ENCODE results near the gene THEMIS2. TPM values are rescaled to one million over a fixed set of nuclear protein-coding genes. Genes with fewer than 3 reads are reported as not detected.
"Not testable (repeated sequence)": the region's sequence is repeated elsewhere in the genome, so short reads cannot be mapped to it uniquely, and the experiment has no call there.

THEMIS2 gene
- polyA plus RNA-seq, 1 donor from 2014 or later: 0.26 TPM

- H3K27ac ChIP-seq (ENCODE audit: low read length): no peak overlapping the region
These were observed 15.6 kb upstream of the THEMIS2 start for GRCh38 chr1:27856561-27857343.

GRCh38 chr1:27857552-27857951 lies 14.8 kb upstream of the THEMIS2 start:
- not testable (repeated sequence) for H3K4me3 ChIP-seq (ENCODE audit: low read length); H2AFZ ChIP-seq (ENCODE audit: low read depth, low read length)

More at GRCh38 chr1:27856561-27857343, 15.6 kb upstream of the THEMIS2 start:
- no peaks in the 10 kb centered on the region for H3K27me3 ChIP-seq (ENCODE audit: insufficient read depth, low read depth, low read length)
- no peak overlapping the region for H3K4me2 ChIP-seq (ENCODE audit: low read length)
- TF ChIP-seq MXI1 (conservative IDR thresholded peaks at IDR 0.05; ENCODE audit: poor library complexity, severe bottlenecking) (no peak), SMC3 (conservative IDR thresholded peaks at IDR 0.05; ENCODE audit: poor library complexity) (no peak), EP300 (conservative IDR thresholded peaks at IDR 0.05; ENCODE audit: poor library complexity, severe bottlenecking) (no peak)
- no peak overlapping the region for H3K4me3 ChIP-seq (ENCODE audit: low read length)
- no peaks in the 10 kb centered on the region for H3K9me2 ChIP-seq (ENCODE audit: insufficient read depth, low read length)
- H3F3A ChIP-seq (ENCODE audit: insufficient read depth, low read length, poor library complexity, severe bottlenecking): no peaks in the 10 kb centered on the region
- H3K79me2 ChIP-seq (replicated peaks; ENCODE audit: insufficient read depth, low read length): no peaks in the 10 kb centered on the region
- no peaks in the 10 kb centered on the region for H3K36me3 ChIP-seq (ENCODE audit: insufficient read depth, low read length)
- H3K9me3 ChIP-seq (ENCODE audit: low read length): no peaks in the 10 kb centered on the region
- no peaks in the 10 kb centered on the region for H4K20me1 ChIP-seq (ENCODE audit: insufficient read depth)
- no peak overlapping the region for H2AFZ ChIP-seq (ENCODE audit: low read depth, low read length)
- no peak overlapping the region for H3K9ac ChIP-seq (ENCODE audit: low read length)

GRCh38 chr1:27858072-27858948 lies 14.0 kb upstream of the THEMIS2 start:
- H3K9me3 ChIP-seq (ENCODE audit: low read length): no peaks in the 10 kb centered on the region
- H3K9me2 ChIP-seq (ENCODE audit: insufficient read depth, low read length): no peaks in the 10 kb centered on the region
- no peaks in the 10 kb centered on the region for H3K27me3 ChIP-seq (ENCODE audit: insufficient read depth, low read depth, low read length)
- no peak for TF ChIP-seq MXI1 (conservative IDR thresholded peaks at IDR 0.05; ENCODE audit: poor library complexity, severe bottlenecking)
- no peak for TF ChIP-seq POLR2AphosphoS5 (IDR thresholded peaks at IDR 0.05)
- TF ChIP-seq RAD21 (conservative IDR thresholded peaks at IDR 0.05): peak; percentile 67
- peak; percentile 64 for TF ChIP-seq CTCF (IDR thresholded peaks at IDR 0.05; ENCODE audit: poor library complexity, severe bottlenecking)
- no peak for TF ChIP-seq EZH2 (IDR thresholded peaks at IDR 0.05; ENCODE audit: borderline replicate concordance, insufficient read depth, low read length, poor library complexity, severe bottlenecking)
- TF ChIP-seq SMC3 (conservative IDR thresholded peaks at IDR 0.05; ENCODE audit: poor library complexity): peak; percentile 54
- TF ChIP-seq TAF1 (IDR thresholded peaks at IDR 0.05; ENCODE audit: low read depth): no peak
- H3F3A ChIP-seq (ENCODE audit: insufficient read depth, low read length, poor library complexity, severe bottlenecking): no peaks in the 10 kb centered on the region
- no peak overlapping the region for H3K9ac ChIP-seq (ENCODE audit: low read length)
- H4K20me1 ChIP-seq (ENCODE audit: insufficient read depth): no peaks in the 10 kb centered on the region
- no peak overlapping the region for H3K4me3 ChIP-seq (ENCODE audit: low read length)
- no peak overlapping the region for H3K27ac ChIP-seq (ENCODE audit: low read length)
- H2AFZ ChIP-seq (ENCODE audit: low read depth, low read length): no peak overlapping the region
- no peak overlapping the region for H3K4me2 ChIP-seq (ENCODE audit: low read length)
- H3K79me2 ChIP-seq (replicated peaks; ENCODE audit: insufficient read depth, low read length): no peaks in the 10 kb centered on the region
- H3K36me3 ChIP-seq (ENCODE audit: insufficient read depth, low read length): no peaks in the 10 kb centered on the region

More at GRCh38 chr1:27857552-27857951, 14.8 kb upstream of the THEMIS2 start:
- H3K27me3 ChIP-seq (ENCODE audit: insufficient read depth, low read depth, low read length); H3K9me2 ChIP-seq (ENCODE audit: insufficient read depth, low read length); H3K9me3 ChIP-seq (ENCODE audit: low read length); H3K9ac ChIP-seq (ENCODE audit: low read length); H4K20me1 ChIP-seq (ENCODE audit: insufficient read depth); H3K79me2 ChIP-seq (replicated peaks; ENCODE audit: insufficient read depth, low read length); H3F3A ChIP-seq (ENCODE audit: insufficient read depth, low read length, poor library complexity, severe bottlenecking); H3K4me2 ChIP-seq (ENCODE audit: low read length); H3K36me3 ChIP-seq (ENCODE audit: insufficient read depth, low read length); H3K27ac ChIP-seq (ENCODE audit: low read length): not testable (repeated sequence)

Data from neural cell (in vitro differentiated cells).